ENCODE results near the gene ADGRL2.

The ADGRL2 gene

DNA sequence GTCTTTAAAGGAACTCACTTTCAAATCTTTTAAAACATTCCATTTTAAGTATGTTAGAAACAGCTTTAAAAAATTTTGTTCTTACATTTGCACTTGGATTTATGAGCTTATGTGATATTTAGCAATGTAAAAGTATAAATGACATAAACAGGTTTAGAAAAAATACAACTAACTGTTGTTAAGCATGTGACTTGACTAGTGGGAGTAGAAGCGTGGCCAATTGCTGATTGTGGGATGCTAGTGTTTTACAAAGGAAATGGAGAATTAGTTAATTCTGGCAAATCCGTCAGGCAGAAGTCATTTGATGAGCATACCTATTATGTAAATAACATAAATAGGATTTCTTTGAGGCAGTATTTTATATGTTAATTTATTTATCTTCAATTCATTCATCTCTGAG, 175.8 kb downstream of the ADGRL2 start:
- Histone ChIP-seq H3K27me3 (ENCODE audit: control insufficient read depth, insufficient read depth, low read length) (no peaks in the 10 kb centered on the region), H3K9me3 (ENCODE audit: control insufficient read depth, low read length) (no peaks in the 10 kb centered on the region), H3K9ac (ENCODE audit: low read length) (no peak overlapping the region), H3K4me3 (ENCODE audit: low read length) (no peak overlapping the region), H3K36me3 (ENCODE audit: control insufficient read depth, insufficient read depth, low read length) (no peaks in the 10 kb centered on the region), H3K4me1 (ENCODE audit: control insufficient read depth, insufficient read depth, low read length) (no peaks in the 10 kb centered on the region)

DNA sequence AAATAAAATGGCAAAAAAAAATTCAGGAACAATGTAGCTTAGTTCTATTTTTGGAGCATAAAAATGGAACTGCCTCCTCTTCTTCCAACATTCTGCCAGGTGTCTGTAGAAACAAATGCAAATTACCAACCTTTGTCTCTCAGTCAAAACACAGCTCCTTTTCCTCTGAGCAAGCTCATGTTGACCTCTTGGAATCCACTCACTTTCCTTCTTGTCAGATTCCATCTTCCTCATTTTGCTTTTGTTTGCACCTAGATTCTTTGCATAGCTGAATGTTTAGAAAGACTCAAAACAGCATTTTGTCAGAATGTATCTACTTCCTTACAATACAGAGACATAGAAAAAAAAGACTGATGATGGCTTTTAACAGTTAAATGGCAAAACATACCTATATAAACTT, 178.2 kb downstream of the ADGRL2 start:
- H3K9me3 ChIP-seq (ENCODE audit: control insufficient read depth, low read length): no peaks in the 10 kb centered on the region
- no peaks in the 10 kb centered on the region for H3K36me3 ChIP-seq (ENCODE audit: control insufficient read depth, insufficient read depth, low read length)
- no peaks in the 10 kb centered on the region for H3K27me3 ChIP-seq (ENCODE audit: control insufficient read depth, insufficient read depth, low read length)
- no peak overlapping the region for H3K9ac ChIP-seq (ENCODE audit: low read length)
- no peak overlapping the region for H3K4me3 ChIP-seq (ENCODE audit: low read length)
- no peaks in the 10 kb centered on the region for H3K4me1 ChIP-seq (ENCODE audit: control insufficient read depth, insufficient read depth, low read length)

DNA sequence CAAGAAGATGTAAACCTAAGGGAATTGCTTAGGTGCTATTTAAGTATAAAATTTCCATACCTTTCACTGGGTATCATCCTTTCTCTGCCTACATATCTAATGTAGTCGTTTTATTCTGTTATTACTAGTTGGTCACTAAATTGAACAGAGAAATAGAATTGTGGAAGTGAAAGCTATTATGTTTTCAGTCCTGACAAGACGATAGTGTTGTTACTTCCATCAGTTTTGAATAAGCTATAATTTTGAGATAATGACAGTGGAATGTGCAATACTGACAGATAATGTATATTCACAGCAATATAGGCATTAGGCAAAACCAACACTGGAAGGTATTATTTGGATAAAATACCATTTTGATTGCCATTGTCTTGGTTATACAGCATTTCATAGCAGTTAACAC, 181.8 kb downstream of the ADGRL2 start:
- H3K4me3 ChIP-seq (ENCODE audit: low read length): no peak overlapping the region
- H3K27me3 ChIP-seq (ENCODE audit: control insufficient read depth, insufficient read depth, low read length): no peaks in the 10 kb centered on the region
- H3K36me3 ChIP-seq (ENCODE audit: control insufficient read depth, insufficient read depth, low read length): no peaks in the 10 kb centered on the region
- H3K9ac ChIP-seq (ENCODE audit: low read length): no peak overlapping the region
- H3K4me1 ChIP-seq (ENCODE audit: control insufficient read depth, insufficient read depth, low read length): no peaks in the 10 kb centered on the region
- H3K9me3 ChIP-seq (ENCODE audit: control insufficient read depth, low read length): no peaks in the 10 kb centered on the region

DNA sequence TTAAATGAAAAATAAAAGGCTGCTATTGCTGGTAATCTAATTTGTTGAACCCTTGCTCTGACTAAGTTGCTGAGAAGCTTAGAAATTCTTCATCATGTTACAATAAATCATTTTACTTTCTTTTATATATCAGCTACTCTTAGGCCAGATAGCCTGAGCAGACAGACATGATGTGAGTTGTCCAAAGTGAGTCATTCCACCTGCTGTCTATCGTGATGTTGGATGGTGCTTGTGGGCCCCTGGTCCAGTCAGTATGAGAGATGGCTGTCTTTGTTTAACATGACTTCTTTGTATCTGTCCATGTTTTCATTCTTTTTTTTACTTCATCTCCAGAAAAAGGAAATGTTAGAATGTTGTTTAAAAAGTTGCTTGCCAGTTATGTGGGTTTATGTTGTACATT, 188.8 kb downstream of the ADGRL2 start:
- Histone ChIP-seq H3K36me3 (ENCODE audit: control insufficient read depth, insufficient read depth, low read length) (no peaks in the 10 kb centered on the region), H3K9ac (ENCODE audit: low read length) (no peak overlapping the region), H3K4me3 (ENCODE audit: low read length) (no peak overlapping the region)

DNA sequence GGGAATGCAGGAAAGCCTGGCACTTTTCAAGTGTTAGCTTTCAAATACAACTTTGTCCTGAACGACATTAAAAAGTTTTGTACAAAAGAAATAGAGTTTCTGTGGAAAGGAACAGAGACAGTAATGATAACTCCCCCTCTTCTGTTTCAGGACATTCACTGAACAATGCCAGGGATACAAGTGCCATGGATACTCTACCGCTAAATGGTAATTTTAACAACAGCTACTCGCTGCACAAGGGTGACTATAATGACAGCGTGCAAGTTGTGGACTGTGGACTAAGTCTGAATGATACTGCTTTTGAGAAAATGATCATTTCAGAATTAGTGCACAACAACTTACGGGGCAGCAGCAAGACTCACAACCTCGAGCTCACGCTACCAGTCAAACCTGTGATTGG, 189.5 kb downstream of the ADGRL2 start:
- Histone ChIP-seq H3K4me1 (ENCODE audit: control insufficient read depth, insufficient read depth, low read length) (no peaks in the 10 kb centered on the region), H3K9me3 (ENCODE audit: control insufficient read depth, low read length) (no peaks in the 10 kb centered on the region), H3K27me3 (ENCODE audit: control insufficient read depth, insufficient read depth, low read length) (no peaks in the 10 kb centered on the region), H3K4me3 (ENCODE audit: low read length) (no peak overlapping the region), H3K9ac (ENCODE audit: low read length) (no peak overlapping the region), H3K36me3 (ENCODE audit: control insufficient read depth, insufficient read depth, low read length) (no peaks in the 10 kb centered on the region)

More for the DNA sequence above, 188.8 kb downstream of the ADGRL2 start:
- Histone ChIP-seq H3K27me3 (ENCODE audit: control insufficient read depth, insufficient read depth, low read length) (no peaks in the 10 kb centered on the region), H3K4me1 (ENCODE audit: control insufficient read depth, insufficient read depth, low read length) (no peaks in the 10 kb centered on the region), H3K9me3 (ENCODE audit: control insufficient read depth, low read length) (no peaks in the 10 kb centered on the region)

DNA sequence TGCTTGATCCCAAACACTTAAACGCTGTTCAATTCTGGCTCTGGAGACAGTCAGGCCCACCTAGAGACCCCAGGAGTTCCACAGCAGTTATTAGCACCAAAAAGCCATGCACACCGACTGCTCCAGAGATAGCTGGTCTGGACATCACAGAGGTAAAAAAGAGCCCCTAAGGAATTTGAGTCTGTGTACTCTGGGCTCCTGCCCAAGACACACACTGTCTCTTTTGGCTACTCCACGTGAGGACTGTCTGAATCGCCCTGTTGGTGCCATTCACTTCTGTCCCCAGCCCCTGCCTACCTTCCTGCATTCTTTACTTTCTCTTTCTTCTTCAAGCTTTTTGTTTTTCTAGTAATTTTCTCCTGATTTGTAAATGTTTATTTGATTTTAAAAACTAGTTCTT, 197.4 kb downstream of the ADGRL2 start:
- H3K9me3 ChIP-seq (ENCODE audit: control insufficient read depth, low read length): no peaks in the 10 kb centered on the region
- no peaks in the 10 kb centered on the region for H3K4me1 ChIP-seq (ENCODE audit: control insufficient read depth, insufficient read depth, low read length)
- H3K36me3 ChIP-seq (ENCODE audit: control insufficient read depth, insufficient read depth, low read length): no peaks in the 10 kb centered on the region
- no peaks in the 10 kb centered on the region for H3K27me3 ChIP-seq (ENCODE audit: control insufficient read depth, insufficient read depth, low read length)
- H3K4me3 ChIP-seq (ENCODE audit: low read length): no peak overlapping the region
- no peak overlapping the region for H3K9ac ChIP-seq (ENCODE audit: low read length)

DNA sequence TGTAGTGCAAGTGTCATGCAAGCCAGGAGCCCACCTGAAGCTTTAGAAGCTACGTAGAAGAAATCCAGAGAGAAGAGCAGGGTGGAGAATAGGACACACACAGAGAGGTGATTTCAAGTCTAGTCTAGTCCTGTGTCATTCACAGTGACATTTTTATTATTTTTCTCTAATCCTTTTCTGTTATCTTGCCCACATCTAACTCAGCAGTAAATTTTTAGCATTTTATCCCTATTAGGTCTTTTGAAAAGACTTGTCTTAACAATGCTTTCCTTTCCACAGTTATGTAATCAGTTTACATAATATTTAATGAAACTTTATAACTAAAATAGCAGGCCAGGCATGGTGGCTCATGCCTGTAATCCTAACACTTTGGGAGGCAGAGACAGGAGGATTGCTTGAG, 198.6 kb downstream of the ADGRL2 start:
- Histone ChIP-seq H3K9ac (ENCODE audit: low read length) (no peak overlapping the region), H3K4me3 (ENCODE audit: low read length) (no peak overlapping the region), H3K27me3 (ENCODE audit: control insufficient read depth, insufficient read depth, low read length) (no peaks in the 10 kb centered on the region), H3K36me3 (ENCODE audit: control insufficient read depth, insufficient read depth, low read length) (no peaks in the 10 kb centered on the region), H3K9me3 (ENCODE audit: control insufficient read depth, low read length) (no peaks in the 10 kb centered on the region), H3K4me1 (ENCODE audit: control insufficient read depth, insufficient read depth, low read length) (no peaks in the 10 kb centered on the region)

DNA sequence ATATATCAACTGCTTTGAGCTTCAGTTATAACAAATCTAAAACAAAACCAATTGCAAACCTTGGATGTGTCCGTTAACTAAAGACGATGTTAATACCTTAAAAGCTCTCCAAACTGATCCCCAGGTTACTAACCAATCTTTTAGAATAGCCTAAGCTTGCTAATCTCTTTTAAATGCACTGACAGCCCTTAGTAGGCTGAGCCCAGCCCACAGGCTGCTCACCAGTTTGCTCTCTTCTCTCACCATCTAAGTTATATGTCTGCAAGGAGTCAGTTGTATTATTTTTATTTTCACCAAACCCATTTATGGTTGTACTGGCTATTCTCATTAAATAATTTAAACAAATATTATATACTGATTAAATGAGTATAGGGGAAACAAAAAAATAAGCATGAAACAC, 199.5 kb downstream of the ADGRL2 start:
- no peaks in the 10 kb centered on the region for H3K4me1 ChIP-seq (ENCODE audit: control insufficient read depth, insufficient read depth, low read length)
- H3K4me3 ChIP-seq (ENCODE audit: low read length): no peak overlapping the region
- no peak overlapping the region for H3K9ac ChIP-seq (ENCODE audit: low read length)
- no peaks in the 10 kb centered on the region for H3K9me3 ChIP-seq (ENCODE audit: control insufficient read depth, low read length)
- no peaks in the 10 kb centered on the region for H3K36me3 ChIP-seq (ENCODE audit: control insufficient read depth, insufficient read depth, low read length)
- no peaks in the 10 kb centered on the region for H3K27me3 ChIP-seq (ENCODE audit: control insufficient read depth, insufficient read depth, low read length)

DNA sequence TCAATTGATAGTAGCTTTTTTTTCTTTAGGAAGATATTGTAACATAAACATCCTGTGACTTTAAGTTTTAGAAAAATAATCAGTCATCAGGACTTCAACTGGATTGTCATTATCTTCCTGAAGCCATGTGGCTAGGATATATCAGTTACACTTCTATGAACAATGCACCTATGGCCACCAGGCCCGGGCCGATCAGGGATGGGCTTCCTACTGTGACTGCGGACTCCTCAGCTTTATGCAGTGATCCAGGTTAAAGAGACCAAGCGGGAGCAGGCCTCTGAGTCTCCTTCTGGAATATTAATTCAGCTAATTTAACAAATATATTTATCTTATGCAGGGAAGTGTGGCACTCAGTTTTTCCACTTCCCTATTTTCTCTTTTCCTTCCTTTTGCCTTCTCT, 200.6 kb downstream of the ADGRL2 start:
- H3K27me3 ChIP-seq (ENCODE audit: control insufficient read depth, insufficient read depth, low read length): no peaks in the 10 kb centered on the region
- no peaks in the 10 kb centered on the region for H3K36me3 ChIP-seq (ENCODE audit: control insufficient read depth, insufficient read depth, low read length)
- H3K9ac ChIP-seq (ENCODE audit: low read length): no peak overlapping the region
- H3K4me1 ChIP-seq (ENCODE audit: control insufficient read depth, insufficient read depth, low read length): no peaks in the 10 kb centered on the region
- no peaks in the 10 kb centered on the region for H3K9me3 ChIP-seq (ENCODE audit: control insufficient read depth, low read length)
- no peak overlapping the region for H3K4me3 ChIP-seq (ENCODE audit: low read length)

DNA sequence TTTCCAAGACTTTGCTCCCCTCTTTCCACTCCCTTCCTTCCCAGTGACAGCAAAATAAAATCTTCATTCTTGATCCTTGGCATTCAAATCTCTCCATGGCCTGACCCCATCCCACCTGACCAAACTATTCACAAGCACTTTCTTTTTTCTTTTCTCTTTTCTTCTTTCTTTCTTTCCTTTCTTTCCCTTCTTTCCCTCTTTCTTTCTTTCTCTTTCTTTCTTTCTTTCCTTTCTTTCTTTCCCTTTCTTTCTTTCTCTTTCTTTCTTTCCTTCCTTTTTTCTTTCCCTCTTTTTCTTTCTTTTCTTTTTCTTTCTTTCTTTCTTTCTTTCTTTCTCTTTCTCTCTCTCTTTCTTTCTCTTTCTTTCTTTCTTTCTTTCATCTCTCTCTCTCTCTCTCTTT, 207.1 kb downstream of the ADGRL2 start:
- H3K36me3 ChIP-seq (ENCODE audit: control insufficient read depth, insufficient read depth, low read length): no peaks in the 10 kb centered on the region
- H3K27me3 ChIP-seq (ENCODE audit: control insufficient read depth, insufficient read depth, low read length): no peaks in the 10 kb centered on the region
- H3K4me3 ChIP-seq (ENCODE audit: low read length): no peak overlapping the region
- H3K4me1 ChIP-seq (ENCODE audit: control insufficient read depth, insufficient read depth, low read length): no peaks in the 10 kb centered on the region
- H3K9me3 ChIP-seq (ENCODE audit: control insufficient read depth, low read length): no peaks in the 10 kb centered on the region
- no peak overlapping the region for H3K9ac ChIP-seq (ENCODE audit: low read length)

DNA sequence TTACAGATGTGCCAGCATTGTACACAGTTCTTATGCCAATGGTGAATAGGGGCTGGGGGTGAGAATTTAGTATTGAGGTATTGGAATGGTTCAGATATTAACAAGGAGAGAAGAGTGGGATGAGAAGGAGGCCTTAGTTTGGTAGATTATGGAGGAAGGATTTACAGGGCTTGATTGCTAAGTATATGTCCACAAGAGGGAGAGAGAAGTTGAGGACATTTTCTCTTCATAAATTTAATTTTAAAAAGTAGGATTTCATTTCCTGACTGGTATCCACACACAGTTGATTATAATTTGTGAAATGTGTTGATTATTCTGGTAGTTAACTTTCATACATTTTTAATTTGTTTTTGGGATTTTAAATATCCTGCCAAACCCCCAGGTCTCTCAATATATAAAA, 213.0 kb downstream of the ADGRL2 start:
- Histone ChIP-seq H3K4me1 (ENCODE audit: control insufficient read depth, insufficient read depth, low read length) (no peaks in the 10 kb centered on the region), H3K4me3 (ENCODE audit: low read length) (no peak overlapping the region), H3K9ac (ENCODE audit: low read length) (no peak overlapping the region), H3K27me3 (ENCODE audit: control insufficient read depth, insufficient read depth, low read length) (no peaks in the 10 kb centered on the region), H3K9me3 (ENCODE audit: control insufficient read depth, low read length) (no peaks in the 10 kb centered on the region), H3K36me3 (ENCODE audit: control insufficient read depth, insufficient read depth, low read length) (no peaks in the 10 kb centered on the region)

DNA sequence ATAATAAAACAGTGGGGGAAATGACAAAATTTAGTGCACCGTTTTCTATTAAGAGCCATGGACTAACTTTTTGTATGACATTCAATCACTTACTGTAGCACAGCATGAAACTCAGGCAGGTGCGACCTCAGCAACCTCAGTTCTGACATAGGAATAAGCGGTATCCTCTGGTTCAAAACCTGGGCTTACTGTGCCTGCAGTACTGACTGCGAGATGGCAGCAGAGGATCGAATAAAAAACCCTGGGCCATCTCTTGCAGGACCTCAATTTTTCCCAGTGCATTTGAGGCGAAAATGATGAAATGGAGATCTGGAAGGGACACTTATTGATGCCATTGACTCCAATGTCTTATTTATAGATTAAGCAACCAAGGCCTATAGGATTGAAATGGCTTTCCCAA, 214.7 kb downstream of the ADGRL2 start:
- Histone ChIP-seq H3K9ac (ENCODE audit: low read length) (no peak overlapping the region), H3K4me1 (ENCODE audit: control insufficient read depth, insufficient read depth, low read length) (no peaks in the 10 kb centered on the region), H3K36me3 (ENCODE audit: control insufficient read depth, insufficient read depth, low read length) (no peaks in the 10 kb centered on the region), H3K4me3 (ENCODE audit: low read length) (no peak overlapping the region), H3K9me3 (ENCODE audit: control insufficient read depth, low read length) (no peaks in the 10 kb centered on the region), H3K27me3 (ENCODE audit: control insufficient read depth, insufficient read depth, low read length) (no peaks in the 10 kb centered on the region)

DNA sequence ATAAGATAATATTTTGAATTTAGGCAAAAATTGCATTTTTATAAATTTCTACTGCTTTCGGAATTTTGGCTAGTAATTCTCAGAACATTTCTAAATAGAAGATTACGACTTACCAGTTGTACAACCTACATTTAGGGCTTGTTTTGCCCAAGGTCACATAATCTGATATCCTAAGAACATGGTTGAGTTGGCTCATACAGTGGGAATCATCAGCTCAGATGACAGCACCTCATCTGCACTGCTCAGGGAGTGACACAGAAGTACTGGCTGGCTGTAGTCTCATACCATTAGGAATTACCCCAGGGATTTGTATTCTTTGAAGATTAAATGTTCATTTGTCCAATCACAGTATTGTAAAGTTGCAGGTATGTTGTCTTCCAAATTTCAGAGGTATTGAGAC, 217.6 kb downstream of the ADGRL2 start:
- Histone ChIP-seq H3K4me1 (ENCODE audit: control insufficient read depth, insufficient read depth, low read length) (no peaks in the 10 kb centered on the region), H3K9me3 (ENCODE audit: control insufficient read depth, low read length) (no peaks in the 10 kb centered on the region), H3K27me3 (ENCODE audit: control insufficient read depth, insufficient read depth, low read length) (no peaks in the 10 kb centered on the region), H3K9ac (ENCODE audit: low read length) (no peak overlapping the region), H3K36me3 (ENCODE audit: control insufficient read depth, insufficient read depth, low read length) (no peaks in the 10 kb centered on the region), H3K4me3 (ENCODE audit: low read length) (no peak overlapping the region)

Data from mucosa of stomach (tissue), 1 donor.